GM19025 (cell line): ENCODE results near the gene FGF22.
"Not testable (repeated sequence)": the region's sequence is repeated elsewhere in the genome, so short reads cannot be mapped to it uniquely, and the experiment has no call there.

Source experiments
- ATAC-seq: cut with Tn5 transposase; IDR thresholded peaks from one replicate; pipeline ENCODE4 v1.9.1; 2021; ENCODE audit warnings: mild to moderate bottlenecking, low read depth, moderate library complexity; ENCODE audit not compliant: unreplicated experiment

Gene FGF22

DNA sequence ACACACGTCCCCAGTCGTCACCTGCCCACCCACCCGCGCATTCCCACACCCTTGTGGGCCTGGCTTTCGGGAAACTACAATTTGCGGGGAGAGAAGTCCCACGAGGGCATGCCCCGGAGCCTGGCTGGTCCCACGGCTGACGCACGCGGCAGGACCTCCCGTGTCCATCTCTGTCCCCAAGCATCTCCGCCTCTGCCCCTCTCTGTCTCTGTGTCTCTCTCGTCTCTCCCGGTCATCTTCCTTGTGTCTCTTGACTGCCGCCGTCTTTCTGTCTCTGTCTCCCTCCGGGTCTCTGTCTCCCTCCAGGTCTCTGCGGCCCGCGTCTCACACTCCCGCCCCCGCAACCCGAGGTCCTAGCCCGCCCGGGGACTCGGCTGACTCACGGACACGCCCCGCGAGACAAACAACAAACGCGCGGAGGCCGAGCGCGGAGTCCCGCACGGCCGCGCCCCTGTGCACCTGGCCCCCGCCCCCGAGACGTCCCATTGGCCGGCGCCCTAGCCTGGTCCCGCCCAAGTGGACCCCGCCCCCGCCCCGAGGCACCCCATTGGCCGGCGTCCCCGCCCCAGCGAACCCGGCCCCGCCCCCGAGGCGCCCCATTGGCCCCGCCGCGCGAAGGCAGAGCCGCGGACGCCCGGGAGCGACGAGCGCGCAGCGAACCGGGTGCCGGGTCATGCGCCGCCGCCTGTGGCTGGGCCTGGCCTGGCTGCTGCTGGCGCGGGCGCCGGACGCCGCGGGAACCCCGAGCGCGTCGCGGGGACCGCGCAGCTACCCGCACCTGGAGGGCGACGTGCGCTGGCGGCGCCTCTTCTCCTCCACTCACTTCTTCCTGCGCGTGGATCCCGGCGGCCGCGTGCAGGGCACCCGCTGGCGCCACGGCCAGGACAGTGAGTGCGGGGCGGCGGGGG is at the start of gene FGF22:
Gene FGF22 (plus strand): TSS at position 627 of the 908 bp plus-strand sequence. CDS start 47 bp downstream, at position 674.
- peak; percentile 63 for ATAC-seq

DNA sequence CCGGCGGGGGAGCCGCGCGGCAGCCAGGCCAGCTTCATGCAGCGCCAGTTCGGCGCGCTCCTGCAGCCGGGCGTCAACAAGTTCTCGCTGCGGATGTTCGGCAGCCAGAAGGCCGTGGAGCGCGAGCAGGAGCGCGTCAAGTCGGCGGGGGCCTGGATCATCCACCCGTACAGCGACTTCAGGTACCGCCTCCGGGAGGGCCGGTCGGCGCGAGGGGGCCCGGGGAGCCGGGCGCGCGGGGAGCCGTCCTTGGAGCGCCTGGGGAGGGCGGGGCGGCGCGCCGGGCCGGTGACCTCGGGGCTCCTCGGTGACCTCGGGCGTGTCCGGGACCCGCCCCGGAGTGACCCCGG is 49.3 kb upstream of the FGF22 start:
- no peak for ATAC-seq

GRCh38 chr19:590750-591098 is 49.0 kb upstream of the FGF22 start:
- no peak for ATAC-seq

DNA sequence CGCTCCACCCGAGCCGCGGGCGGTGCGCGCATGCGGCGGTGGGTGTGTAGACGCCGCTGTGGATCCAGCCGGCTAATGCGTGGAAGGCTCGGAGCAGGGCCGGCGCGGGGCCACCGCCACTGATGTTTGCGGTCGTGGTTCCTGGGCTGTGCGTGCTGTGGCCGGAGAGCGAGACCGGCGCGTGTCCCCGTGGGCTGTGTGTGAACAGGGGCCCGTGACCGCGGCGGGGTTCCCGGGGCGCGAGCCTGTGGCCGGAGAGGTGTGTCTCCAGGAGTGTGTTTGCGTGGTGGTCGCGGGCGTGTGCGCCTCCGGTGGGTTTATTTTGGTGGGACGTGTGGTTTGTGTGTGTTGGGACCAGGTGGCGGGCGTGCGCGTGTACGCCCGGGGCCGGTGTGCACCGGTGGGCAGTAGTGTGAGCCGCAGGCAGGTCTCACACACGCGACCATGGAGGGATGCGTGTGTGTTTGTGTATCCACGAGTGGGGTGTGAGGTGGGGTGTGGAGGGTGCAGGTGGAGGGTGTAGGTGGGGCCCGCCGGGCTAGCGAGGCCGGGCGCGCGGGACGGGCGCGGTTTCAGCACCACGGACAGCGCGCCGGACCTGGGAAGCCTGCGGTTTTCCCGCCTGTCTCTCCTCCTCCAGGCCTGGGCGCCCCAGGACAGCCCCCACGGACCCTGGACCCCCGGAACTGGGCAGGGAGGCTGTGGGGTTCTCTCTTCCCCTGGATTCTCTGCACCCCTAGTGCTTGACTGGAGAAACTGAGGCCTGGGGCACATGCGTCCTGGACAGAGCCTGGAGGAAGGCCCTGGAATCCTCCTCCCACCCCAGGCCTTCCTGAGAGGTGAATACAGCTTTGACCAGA is 48.4 kb upstream of the FGF22 start:
- no peak for ATAC-seq

DNA sequence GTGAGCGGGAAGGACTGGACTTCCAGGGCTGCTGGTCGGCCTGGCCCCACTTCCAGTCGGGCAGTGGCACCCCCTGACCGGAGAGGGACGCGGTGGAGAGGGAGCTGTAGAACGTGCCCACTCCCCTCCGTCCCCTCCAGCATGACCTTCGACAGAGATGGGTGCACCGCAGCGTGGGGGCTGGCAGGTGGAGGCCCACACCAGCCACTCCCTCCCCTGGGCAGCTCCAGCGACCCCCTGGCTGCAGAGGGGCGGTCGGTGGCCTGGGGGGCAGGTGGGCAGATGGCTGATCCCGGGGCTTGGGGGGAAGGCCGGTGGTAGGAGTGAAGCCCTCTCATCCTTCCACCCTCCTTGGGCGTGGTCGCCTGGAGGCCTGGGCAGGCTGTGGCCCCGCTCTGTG is 47.6 kb upstream of the FGF22 start:
- no peak for ATAC-seq

DNA sequence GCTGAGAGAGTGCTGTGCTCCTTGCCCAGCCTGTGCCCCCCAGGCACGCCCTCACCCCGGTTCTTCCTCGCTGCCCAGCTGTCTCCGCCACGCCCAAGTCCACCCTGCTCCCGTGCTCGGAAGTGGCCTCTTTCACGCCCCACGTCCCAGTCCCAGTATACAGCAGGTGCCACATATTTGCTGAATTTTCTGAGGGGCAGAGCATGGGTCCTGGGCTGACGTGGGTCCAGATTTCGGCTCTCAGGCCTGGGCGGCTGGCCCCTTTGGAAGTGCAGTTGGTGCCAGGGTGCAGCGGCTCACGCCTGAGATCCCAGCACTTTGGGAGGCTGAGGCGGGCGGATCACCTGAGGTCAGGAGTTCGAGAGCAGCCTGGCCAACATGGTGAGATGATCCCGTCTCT is 46.6 kb upstream of the FGF22 start:
- no peak for ATAC-seq

DNA sequence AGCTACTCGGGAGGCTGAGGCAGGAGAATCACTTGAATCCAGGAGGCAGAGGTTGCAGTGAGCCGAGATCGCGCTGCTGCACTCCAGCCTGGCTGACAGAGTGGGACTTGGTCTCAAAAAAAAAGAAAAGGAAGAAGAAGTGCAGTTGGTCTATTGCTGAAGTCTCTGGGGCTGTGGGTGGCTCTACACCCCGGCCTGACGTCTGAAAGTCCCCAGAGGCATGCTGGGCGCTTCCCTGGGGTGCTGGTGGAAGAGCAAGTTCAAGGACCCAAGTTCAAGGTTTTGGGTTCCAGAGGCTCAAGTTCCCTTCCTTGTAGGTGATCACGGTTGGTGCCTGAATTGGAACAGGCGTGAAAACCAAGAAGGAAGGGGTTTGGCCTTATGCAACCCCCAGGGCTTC is 46.2 kb upstream of the FGF22 start:
- ATAC-seq: no peak

GRCh38 chr19:594265-594870 is 45.3 kb upstream of the FGF22 start:
- ATAC-seq: no peak

DNA sequence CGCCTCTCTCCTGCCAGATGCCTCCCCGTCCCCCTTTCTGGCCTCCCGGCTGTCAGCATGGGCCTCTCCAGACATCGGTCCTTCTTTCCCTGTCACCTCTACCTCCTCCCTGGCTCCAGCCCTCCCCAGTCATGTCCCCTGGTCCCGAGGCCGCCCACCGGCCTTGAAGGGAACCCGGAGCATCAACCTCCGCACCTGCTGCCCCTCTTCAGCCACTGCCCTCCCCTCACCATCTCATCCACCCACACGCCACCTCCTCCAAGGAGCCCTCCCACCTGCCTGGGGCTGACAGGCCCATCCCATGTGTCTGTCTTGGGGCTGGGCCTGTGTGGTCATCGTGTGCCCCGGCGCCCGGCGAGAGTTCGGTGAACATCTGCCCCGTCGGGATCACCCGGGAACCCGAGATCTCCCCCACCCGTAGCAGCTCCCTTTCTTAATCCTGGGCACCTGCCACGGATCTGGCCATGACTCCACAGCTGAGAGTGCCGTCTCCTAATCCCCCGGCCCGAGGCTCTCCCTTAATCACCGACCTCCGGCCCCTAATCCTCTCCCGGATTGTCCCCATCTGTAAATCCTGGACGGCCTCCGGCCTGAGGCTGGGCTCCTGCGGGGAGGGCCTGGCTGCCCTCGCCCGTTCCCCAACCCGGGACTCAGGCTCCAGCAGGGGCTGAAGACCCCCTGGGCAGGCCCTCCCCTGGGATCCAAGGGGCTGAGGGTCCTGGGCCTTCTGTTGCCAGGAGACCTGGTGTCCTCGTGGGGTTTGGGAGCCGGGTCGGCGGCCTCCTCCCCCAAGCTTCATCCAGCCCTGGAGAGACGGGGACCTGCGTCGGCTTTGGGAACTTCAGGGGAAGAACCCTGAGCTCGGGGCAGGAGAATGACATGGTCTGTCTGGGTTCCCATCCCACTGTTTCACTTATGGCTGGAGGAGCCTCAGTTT is 44.1 kb upstream of the FGF22 start:
- ATAC-seq: no peak

DNA sequence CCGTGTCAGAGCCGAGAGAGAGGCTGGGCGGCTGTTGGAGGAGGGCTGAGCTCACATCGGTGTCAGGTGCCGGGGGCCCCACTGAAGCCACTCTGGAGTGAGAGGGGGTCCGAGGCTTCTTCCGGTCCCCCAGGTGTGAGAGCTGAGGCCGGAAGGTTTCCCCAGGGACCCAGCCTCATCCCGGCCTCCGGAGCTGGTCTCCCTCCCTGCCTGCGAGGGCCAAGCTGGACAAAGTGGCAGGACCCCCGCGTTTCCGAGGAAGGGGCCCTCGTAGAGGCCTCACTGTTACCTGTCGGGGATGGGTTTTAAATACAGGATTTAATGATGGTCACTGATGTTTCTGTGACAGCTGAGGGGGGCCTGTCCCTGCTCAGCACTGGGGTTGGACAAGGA is 43.4 kb upstream of the FGF22 start:
- no peak for ATAC-seq

GRCh38 chr19:597406-598315 is 42.0 kb upstream of the FGF22 start:
- ATAC-seq: no peak

DNA sequence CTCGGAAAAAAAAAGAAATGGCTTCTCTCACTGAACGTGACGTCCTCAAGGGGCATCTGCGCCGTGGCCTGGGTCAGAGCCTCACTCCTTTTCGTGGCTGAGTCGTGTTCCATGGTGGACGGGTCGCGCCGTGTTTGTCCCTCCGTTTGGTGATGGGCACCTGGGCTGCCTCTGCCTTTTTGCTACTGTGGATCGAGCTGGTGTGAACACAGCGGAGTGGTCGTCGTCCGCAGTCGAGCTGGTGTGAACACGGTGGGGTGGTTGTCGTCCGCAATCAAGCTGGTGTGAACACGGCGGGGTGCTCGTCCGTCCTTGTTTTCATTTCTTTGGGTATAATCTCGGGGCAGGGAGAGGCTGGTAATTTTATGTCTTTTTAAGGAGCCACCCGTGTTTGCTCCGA is 38.4 kb upstream of the FGF22 start:
- no peak for ATAC-seq

DNA sequence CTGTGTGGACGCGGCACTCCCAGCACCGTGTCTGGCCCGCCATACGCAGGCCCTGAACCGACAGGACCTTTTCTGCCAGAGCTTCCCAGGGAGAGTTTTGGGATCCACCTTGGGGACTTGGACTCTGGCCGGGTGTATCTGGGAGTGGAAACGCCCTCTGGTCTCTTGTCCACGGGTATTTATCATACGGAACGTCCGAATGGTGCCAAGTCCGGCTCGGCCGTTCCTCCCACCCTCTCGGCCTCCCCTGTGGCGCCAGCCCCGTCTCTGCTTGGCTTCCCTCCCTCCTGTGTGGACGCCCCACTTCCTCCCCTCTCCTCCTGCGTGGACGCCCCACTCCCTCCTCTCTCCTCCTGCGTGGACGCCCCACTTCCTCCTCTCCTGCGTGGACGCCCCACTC is 37.9 kb upstream of the FGF22 start:
- ATAC-seq: no peak

DNA sequence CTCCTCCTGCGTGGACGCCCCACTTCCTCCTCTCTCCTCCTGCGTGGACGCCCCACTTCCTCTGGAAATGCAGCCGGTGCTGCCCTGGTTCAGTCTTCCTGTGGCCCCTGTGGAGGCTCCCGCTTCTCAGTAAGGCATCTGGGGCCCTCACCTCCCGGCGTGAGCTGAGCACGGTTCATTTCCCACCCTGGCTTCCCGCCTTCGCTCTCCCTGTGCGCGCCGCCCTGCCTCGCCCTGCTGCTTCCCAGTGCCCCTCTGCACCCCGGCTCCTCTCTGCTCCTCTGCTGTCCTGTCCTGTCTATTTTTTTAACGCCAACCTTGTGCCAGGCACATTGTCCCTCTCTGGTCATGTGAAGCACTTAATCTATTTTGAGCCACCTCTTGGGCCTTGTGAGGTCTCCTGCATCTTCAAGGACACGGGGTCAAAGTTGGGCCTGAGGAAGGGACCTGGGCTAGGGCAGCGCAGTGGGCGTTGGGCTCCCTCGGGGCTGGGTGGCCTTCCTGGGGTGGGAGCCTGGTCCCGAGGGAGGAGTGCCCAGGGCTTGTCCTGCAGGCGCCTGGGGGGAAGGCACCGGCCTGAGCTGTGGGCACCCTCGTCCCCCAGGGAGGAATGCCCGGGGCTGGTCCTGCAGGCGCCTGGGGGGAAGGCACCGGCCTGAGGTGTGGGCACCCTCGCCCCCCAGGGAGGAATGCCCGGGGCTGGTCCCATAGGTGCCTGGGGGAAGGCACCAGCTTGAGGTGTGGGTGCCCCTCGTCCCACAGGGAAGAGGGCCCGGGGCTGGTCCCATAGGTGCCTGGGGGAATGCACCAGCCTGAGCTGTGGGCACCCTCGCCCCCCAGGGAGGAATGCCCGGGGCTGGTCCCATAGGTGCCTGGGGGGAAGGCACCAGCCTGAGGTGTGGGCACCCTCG is 37.0 kb upstream of the FGF22 start:
- no peak for ATAC-seq

GRCh38 chr19:603302-603639 is 36.4 kb upstream of the FGF22 start:
- ATAC-seq: not testable (repeated sequence)

- not testable (repeated sequence) for ATAC-seq
Measured at GRCh38 chr19:603779-604178, 35.9 kb upstream of the FGF22 start.

DNA sequence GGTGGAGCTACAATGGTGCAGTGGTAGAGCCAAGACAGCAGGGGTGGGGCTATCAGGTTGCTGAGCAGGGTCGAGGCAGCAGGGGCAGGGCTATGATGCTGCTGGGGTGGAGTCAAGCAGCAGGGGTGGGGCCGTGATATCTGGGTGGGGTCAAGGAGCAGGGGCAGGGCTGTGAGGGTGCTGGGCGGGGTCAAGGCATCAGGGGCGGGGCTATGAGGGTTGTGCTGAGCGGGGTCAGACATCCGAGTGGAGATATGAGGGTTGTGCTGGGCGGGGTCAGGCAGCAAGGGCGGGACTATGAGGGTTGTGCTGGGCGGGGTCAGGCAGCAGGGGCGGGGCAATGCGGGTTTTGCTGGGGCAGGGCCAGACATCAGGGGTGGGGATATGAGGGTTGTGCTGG is 35.3 kb upstream of the FGF22 start:
- no peak for ATAC-seq
